ENCODE results near the gene MKNK1.

DNA sequence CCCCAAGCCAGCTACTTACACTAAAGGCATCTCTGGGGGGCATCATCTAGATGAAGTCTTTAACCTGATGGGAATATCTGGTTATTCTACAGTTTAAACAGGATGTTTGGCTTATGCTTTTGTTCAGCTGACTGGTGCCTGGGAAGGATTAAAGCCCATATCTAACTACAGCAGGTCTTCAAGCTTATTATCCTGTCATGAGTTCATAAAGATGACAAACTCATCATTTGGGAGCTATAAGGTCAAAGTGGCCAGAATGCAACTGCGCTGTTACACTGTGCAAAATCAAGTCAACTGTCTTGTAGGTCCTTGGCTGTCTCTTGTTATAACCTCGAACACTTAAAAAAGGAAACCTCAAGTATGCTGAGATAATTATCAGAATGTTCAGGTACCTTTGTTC lies 31.1 kb upstream of the MKNK1 start:
- TF ChIP-seq, protein P1, sequence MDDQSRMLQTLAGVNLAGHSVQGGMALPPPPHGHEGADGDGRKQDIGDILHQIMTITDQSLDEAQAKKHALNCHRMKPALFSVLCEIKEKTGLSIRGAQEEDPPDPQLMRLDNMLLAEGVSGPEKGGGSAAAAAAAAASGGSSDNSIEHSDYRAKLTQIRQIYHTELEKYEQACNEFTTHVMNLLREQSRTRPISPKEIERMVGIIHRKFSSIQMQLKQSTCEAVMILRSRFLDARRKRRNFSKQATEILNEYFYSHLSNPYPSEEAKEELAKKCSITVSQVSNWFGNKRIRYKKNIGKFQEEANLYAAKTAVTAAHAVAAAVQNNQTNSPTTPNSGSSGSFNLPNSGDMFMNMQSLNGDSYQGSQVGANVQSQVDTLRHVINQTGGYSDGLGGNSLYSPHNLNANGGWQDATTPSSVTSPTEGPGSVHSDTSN (IDR thresholded peaks at IDR 0.05): no peak
- TF ChIP-seq RFX5 (IDR thresholded peaks at IDR 0.05; ENCODE audit: low read length) (no peak), EP300 (IDR thresholded peaks at IDR 0.05; ENCODE audit: borderline replicate concordance in 1 of 2, low read depth in 1 of 2, low read length in 1 of 2) (no peak), POLR2AphosphoS5 (IDR thresholded peaks at IDR 0.05; ENCODE audit: low read depth, low read length) (no peak), JUND (IDR thresholded peaks at IDR 0.05) (no peak), YY1 (IDR thresholded peaks at IDR 0.05; ENCODE audit: low read depth) (no peak), EZH2phosphoT487 (IDR thresholded peaks at IDR 0.05; ENCODE audit: borderline replicate concordance, low read depth) (no peak), FOXM1 (IDR thresholded peaks at IDR 0.05; ENCODE audit: low read depth) (no peak), GABPA (IDR thresholded peaks at IDR 0.05; ENCODE audit: low read depth) (no peak), RAD21 (IDR thresholded peaks at IDR 0.05; ENCODE audit: low read length) (no peak)
- TF ChIP-seq, protein P2, sequence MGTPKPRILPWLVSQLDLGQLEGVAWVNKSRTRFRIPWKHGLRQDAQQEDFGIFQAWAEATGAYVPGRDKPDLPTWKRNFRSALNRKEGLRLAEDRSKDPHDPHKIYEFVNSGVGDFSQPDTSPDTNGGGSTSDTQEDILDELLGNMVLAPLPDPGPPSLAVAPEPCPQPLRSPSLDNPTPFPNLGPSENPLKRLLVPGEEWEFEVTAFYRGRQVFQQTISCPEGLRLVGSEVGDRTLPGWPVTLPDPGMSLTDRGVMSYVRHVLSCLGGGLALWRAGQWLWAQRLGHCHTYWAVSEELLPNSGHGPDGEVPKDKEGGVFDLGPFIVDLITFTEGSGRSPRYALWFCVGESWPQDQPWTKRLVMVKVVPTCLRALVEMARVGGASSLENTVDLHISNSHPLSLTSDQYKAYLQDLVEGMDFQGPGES (IDR thresholded peaks at IDR 0.05; ENCODE audit: low read depth, low read length): no peak
- TF ChIP-seq, protein P3, sequence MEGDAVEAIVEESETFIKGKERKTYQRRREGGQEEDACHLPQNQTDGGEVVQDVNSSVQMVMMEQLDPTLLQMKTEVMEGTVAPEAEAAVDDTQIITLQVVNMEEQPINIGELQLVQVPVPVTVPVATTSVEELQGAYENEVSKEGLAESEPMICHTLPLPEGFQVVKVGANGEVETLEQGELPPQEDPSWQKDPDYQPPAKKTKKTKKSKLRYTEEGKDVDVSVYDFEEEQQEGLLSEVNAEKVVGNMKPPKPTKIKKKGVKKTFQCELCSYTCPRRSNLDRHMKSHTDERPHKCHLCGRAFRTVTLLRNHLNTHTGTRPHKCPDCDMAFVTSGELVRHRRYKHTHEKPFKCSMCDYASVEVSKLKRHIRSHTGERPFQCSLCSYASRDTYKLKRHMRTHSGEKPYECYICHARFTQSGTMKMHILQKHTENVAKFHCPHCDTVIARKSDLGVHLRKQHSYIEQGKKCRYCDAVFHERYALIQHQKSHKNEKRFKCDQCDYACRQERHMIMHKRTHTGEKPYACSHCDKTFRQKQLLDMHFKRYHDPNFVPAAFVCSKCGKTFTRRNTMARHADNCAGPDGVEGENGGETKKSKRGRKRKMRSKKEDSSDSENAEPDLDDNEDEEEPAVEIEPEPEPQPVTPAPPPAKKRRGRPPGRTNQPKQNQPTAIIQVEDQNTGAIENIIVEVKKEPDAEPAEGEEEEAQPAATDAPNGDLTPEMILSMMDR (IDR thresholded peaks at IDR 0.05): no peak
- TF ChIP-seq, protein P4, sequence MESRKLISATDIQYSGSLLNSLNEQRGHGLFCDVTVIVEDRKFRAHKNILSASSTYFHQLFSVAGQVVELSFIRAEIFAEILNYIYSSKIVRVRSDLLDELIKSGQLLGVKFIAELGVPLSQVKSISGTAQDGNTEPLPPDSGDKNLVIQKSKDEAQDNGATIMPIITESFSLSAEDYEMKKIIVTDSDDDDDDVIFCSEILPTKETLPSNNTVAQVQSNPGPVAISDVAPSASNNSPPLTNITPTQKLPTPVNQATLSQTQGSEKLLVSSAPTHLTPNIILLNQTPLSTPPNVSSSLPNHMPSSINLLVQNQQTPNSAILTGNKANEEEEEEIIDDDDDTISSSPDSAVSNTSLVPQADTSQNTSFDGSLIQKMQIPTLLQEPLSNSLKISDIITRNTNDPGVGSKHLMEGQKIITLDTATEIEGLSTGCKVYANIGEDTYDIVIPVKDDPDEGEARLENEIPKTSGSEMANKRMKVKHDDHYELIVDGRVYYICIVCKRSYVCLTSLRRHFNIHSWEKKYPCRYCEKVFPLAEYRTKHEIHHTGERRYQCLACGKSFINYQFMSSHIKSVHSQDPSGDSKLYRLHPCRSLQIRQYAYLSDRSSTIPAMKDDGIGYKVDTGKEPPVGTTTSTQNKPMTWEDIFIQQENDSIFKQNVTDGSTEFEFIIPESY (IDR thresholded peaks at IDR 0.05; ENCODE audit: borderline replicate concordance, low read depth): no peak
- TF ChIP-seq, protein P5, sequence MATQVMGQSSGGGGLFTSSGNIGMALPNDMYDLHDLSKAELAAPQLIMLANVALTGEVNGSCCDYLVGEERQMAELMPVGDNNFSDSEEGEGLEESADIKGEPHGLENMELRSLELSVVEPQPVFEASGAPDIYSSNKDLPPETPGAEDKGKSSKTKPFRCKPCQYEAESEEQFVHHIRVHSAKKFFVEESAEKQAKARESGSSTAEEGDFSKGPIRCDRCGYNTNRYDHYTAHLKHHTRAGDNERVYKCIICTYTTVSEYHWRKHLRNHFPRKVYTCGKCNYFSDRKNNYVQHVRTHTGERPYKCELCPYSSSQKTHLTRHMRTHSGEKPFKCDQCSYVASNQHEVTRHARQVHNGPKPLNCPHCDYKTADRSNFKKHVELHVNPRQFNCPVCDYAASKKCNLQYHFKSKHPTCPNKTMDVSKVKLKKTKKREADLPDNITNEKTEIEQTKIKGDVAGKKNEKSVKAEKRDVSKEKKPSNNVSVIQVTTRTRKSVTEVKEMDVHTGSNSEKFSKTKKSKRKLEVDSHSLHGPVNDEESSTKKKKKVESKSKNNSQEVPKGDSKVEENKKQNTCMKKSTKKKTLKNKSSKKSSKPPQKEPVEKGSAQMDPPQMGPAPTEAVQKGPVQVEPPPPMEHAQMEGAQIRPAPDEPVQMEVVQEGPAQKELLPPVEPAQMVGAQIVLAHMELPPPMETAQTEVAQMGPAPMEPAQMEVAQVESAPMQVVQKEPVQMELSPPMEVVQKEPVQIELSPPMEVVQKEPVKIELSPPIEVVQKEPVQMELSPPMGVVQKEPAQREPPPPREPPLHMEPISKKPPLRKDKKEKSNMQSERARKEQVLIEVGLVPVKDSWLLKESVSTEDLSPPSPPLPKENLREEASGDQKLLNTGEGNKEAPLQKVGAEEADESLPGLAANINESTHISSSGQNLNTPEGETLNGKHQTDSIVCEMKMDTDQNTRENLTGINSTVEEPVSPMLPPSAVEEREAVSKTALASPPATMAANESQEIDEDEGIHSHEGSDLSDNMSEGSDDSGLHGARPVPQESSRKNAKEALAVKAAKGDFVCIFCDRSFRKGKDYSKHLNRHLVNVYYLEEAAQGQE (IDR thresholded peaks at IDR 0.05; ENCODE audit: low read depth, low read length): no peak

All from SK-N-SH (cell line).